Mesenchymal stem cell (in vitro differentiated cells and primary cell): ENCODE measurements around the gene KRT79.

Experiments
- DNase-seq: peaks from one replicate; pipeline ENCODE4 v3.0.0-alpha.2; 2013
- H2AFZ ChIP-seq: one replicate; pipeline ENCODE4 v1.6.1; 2013; ENCODE audit warnings: low read depth, mild to moderate bottlenecking, control low read depth, inconsistent platforms, low read length, moderate library complexity
- H2AK5ac ChIP-seq: 2 replicates; pipeline ENCODE4 v1.6.1; 2013; ENCODE audit warnings: low read length, moderate library complexity, mild to moderate bottlenecking, inconsistent platforms; ENCODE audit not compliant: severe bottlenecking
- H2BK120ac ChIP-seq: one replicate; pipeline ENCODE4 v1.6.1; 2013; ENCODE audit warnings: low read depth, mild to moderate bottlenecking, inconsistent platforms, low read length, moderate library complexity
- H2BK12ac ChIP-seq, 2 experiments: one replicate each; pipeline ENCODE4 v1.6.1; 2013; ENCODE audit warnings: inconsistent platforms in 2 of 2, low read length in 2 of 2, mild to moderate bottlenecking in 2 of 2, moderate library complexity in 2 of 2, control low read depth in 1 of 2
- H2BK15ac ChIP-seq: one replicate; pipeline ENCODE4 v1.6.1; 2013; ENCODE audit warnings: mild to moderate bottlenecking, low read depth, inconsistent platforms; ENCODE audit not compliant: poor library complexity, severe bottlenecking
- H2BK5ac ChIP-seq: 2 replicates; pipeline ENCODE4 v1.6.1; 2013; ENCODE audit warnings: low read depth, mild to moderate bottlenecking, low read length, control low read depth, inconsistent platforms; ENCODE audit not compliant: poor library complexity, severe bottlenecking
- H3K14ac ChIP-seq, 2 experiments: one replicate each; pipeline ENCODE4 v1.6.1; 2013; ENCODE audit warnings: inconsistent platforms in 2 of 2, low read length in 2 of 2, control low read depth in 1 of 2, mild to moderate bottlenecking in 1 of 2, moderate library complexity in 1 of 2
- H3K18ac ChIP-seq, 2 experiments: one replicate each; pipeline ENCODE4 v1.6.1; 2013; ENCODE audit warnings: inconsistent platforms in 2 of 2, low read length in 2 of 2, control low read depth in 1 of 2, low read depth in 1 of 2, mild to moderate bottlenecking in 1 of 2
- H3K23ac ChIP-seq, 2 experiments: one replicate each; pipeline ENCODE4 v1.6.1; 2013; ENCODE audit warnings: inconsistent platforms in 2 of 2, low read length in 2 of 2, mild to moderate bottlenecking in 2 of 2, moderate library complexity in 2 of 2, control low read depth in 1 of 2
- H3K27ac ChIP-seq: 2 replicates; pipeline ENCODE4 v1.5.1; 2013; ENCODE audit warnings: mild to moderate bottlenecking, moderate library complexity, low read length, control low read depth, inconsistent platforms; ENCODE audit not compliant: poor library complexity, severe bottlenecking
- H3K27me3 ChIP-seq, 2 experiments: 2 replicates each; pipeline versions ENCODE4 v1.6.1 to v1.7.0; 2013; ENCODE audit warnings: low read length in 2 of 2, mild to moderate bottlenecking in 2 of 2, moderate library complexity in 2 of 2, control low read depth in 1 of 2, inconsistent platforms in 1 of 2; ENCODE audit not compliant: control insufficient read depth in 1 of 2, insufficient read depth in 1 of 2
- H3K36me3 ChIP-seq, 2 experiments: 2 replicates each; pipeline versions ENCODE4 v1.6.1 to v1.7.0; 2013; ENCODE audit warnings: low read length in 2 of 2, control low read depth in 1 of 2, inconsistent platforms in 1 of 2, low read depth in 1 of 2, mild to moderate bottlenecking in 1 of 2; ENCODE audit not compliant: insufficient read depth in 2 of 2, control insufficient read depth in 1 of 2
- H3K4ac ChIP-seq, 2 experiments: one replicate each; pipeline ENCODE4 v1.6.1; 2013; ENCODE audit warnings: inconsistent platforms in 2 of 2, low read length in 2 of 2, mild to moderate bottlenecking in 2 of 2, moderate library complexity in 2 of 2, control low read depth in 1 of 2, low read depth in 1 of 2
- H3K4me1 ChIP-seq: 2 replicates; pipeline ENCODE4 v1.6.1; 2013; ENCODE audit warnings: low read depth, low read length, control low read depth; ENCODE audit not compliant: control insufficient read depth, insufficient read depth
- H3K4me2 ChIP-seq: 2 replicates; pipeline ENCODE4 v1.6.1; 2013; ENCODE audit warnings: low read length, mild to moderate bottlenecking, inconsistent platforms; ENCODE audit not compliant: poor library complexity, severe bottlenecking
- H3K4me3 ChIP-seq, 2 experiments: 2 replicates each; pipeline versions ENCODE4 v1.5.1 to v1.7.0; 2013; ENCODE audit warnings: low read length in 2 of 2, mild to moderate bottlenecking in 2 of 2, control low read depth in 1 of 2, low read depth in 1 of 2; ENCODE audit not compliant: insufficient read depth in 1 of 2
- H3K79me1 ChIP-seq: replicated peaks from 2 replicates; pipeline ENCODE4 v1.6.1; 2013; ENCODE audit warnings: mild to moderate bottlenecking, control low read depth, low read length, inconsistent platforms; ENCODE audit not compliant: poor library complexity, severe bottlenecking
- H3K9ac ChIP-seq: 2 replicates; pipeline ENCODE4 v1.7.0; 2013; ENCODE audit warnings: mild to moderate bottlenecking, low read length, moderate library complexity
- H3K9me3 ChIP-seq: 2 replicates; pipeline ENCODE4 v1.7.0; 2013; ENCODE audit warnings: mild to moderate bottlenecking, low read length; ENCODE audit not compliant: control insufficient read depth
- H4K8ac ChIP-seq: one replicate; pipeline ENCODE4 v1.6.1; 2013; ENCODE audit warnings: inconsistent platforms, mild to moderate bottlenecking, low read length, moderate library complexity
- H4K91ac ChIP-seq: one replicate; pipeline ENCODE4 v1.6.1; 2013; ENCODE audit warnings: mild to moderate bottlenecking, low read length, inconsistent platforms
- WGBS: methylation state at CpG from one replicate; pipeline ENCODE4 v1.1.7; 2013; ENCODE audit warnings: mixed read lengths; 5-methylcytosine and 5-hydroxymethylcytosine counted together

Gene KRT79

GRCh38 chr12:52861511-52861910, 27.4 kb upstream of the KRT79 start:
- 94% methylated on average over 7 of the region's 7 CpGs for WGBS
- Histone ChIP-seq H2BK15ac (no peak overlapping the region), H3K23ac (no peak overlapping the region), H3K9me3 (no peaks in the 10 kb centered on the region), H3K27me3 (peaks cover 0 to 10% of the 10 kb centered on the region in 2 experiments), H3K4me3 (no peak overlapping the region), H4K8ac (no peak overlapping the region), H2AK5ac (no peak overlapping the region), H3K36me3 (no peaks in the 10 kb centered on the region), H4K91ac (no peak overlapping the region), H3K4me2 (no peak overlapping the region), H3K4me1 (peaks cover 1% of the 10 kb centered on the region), H3K27ac (no peak overlapping the region), H2BK12ac (no peak overlapping the region), H3K9ac (no peak overlapping the region), H2BK5ac (no peak overlapping the region), H3K14ac (no peak overlapping the region), H3K79me1 (no peaks in the 10 kb centered on the region), H3K4ac (no peak overlapping the region), H2AFZ (no peak overlapping the region), H2BK120ac (no peak overlapping the region), H3K18ac (no peak overlapping the region)
- no peak for DNase-seq

- H2BK15ac ChIP-seq: no peak overlapping the region
- no peak overlapping the region for H2BK120ac ChIP-seq
- H3K36me3 ChIP-seq: no peaks in the 10 kb centered on the region
- H3K4me3 ChIP-seq: no peak overlapping the region
- no peak overlapping the region for H2AFZ ChIP-seq
- peaks cover 0 to 10% of the 10 kb centered on the region in 2 experiments for H3K27me3 ChIP-seq
- no peak overlapping the region for H3K18ac ChIP-seq
- 80% methylated on average over 4 of the region's 6 CpGs for WGBS
- H2AK5ac ChIP-seq: no peak overlapping the region
- H2BK5ac ChIP-seq: no peak overlapping the region
- no peak overlapping the region for H2BK12ac ChIP-seq
- H3K4me1 ChIP-seq: peaks cover 1% of the 10 kb centered on the region
- no peak overlapping the region for H4K8ac ChIP-seq
- no peak overlapping the region for H3K4me2 ChIP-seq
- H3K27ac ChIP-seq: no peak overlapping the region
- peak overlapping the region; percentile 49 for H3K9ac ChIP-seq
- H3K23ac ChIP-seq: peak overlapping the region in 1 of 2 experiments; percentile 77
- H3K14ac ChIP-seq: no peak overlapping the region
- no peak overlapping the region for H3K4ac ChIP-seq
- H4K91ac ChIP-seq: no peak overlapping the region
- peak; percentile 49 for DNase-seq
- no peaks in the 10 kb centered on the region for H3K9me3 ChIP-seq
- no peaks in the 10 kb centered on the region for H3K79me1 ChIP-seq
These were observed 26.2 kb upstream of the KRT79 start for GRCh38 chr12:52860102-52860823.

GRCh38 chr12:52857500-52857899, 23.4 kb upstream of the KRT79 start:
- H2AK5ac ChIP-seq: no peak overlapping the region
- no peak overlapping the region for H3K18ac ChIP-seq
- no peak for DNase-seq
- peak overlapping the region; percentile 35 for H4K91ac ChIP-seq
- no peak overlapping the region for H2BK12ac ChIP-seq
- H3K27ac ChIP-seq: no peak overlapping the region
- no peaks in the 10 kb centered on the region for H3K9me3 ChIP-seq
- H3K14ac ChIP-seq: no peak overlapping the region
- no peaks in the 10 kb centered on the region for H3K36me3 ChIP-seq
- H4K8ac ChIP-seq: no peak overlapping the region
- no peak overlapping the region for H3K4ac ChIP-seq
- no peak overlapping the region for H2AFZ ChIP-seq
- H3K79me1 ChIP-seq: no peaks in the 10 kb centered on the region
- H2BK120ac ChIP-seq: no peak overlapping the region
- H3K4me2 ChIP-seq: no peak overlapping the region
- no peak overlapping the region for H2BK5ac ChIP-seq
- H3K4me3 ChIP-seq: no peak overlapping the region
- 87% methylated on average over 3 of the region's 3 CpGs for WGBS
- H3K27me3 ChIP-seq: peaks cover 13 to 23% of the 10 kb centered on the region in 2 experiments
- no peak overlapping the region for H3K23ac ChIP-seq
- no peak overlapping the region for H3K9ac ChIP-seq
- no peak overlapping the region for H2BK15ac ChIP-seq
- H3K4me1 ChIP-seq: no peaks in the 10 kb centered on the region

- Histone ChIP-seq H3K4me3 (no peak overlapping the region), H2BK5ac (no peak overlapping the region), H3K4ac (no peak overlapping the region), H3K9me3 (no peaks in the 10 kb centered on the region), H3K23ac (no peak overlapping the region), H3K4me2 (no peak overlapping the region), H3K79me1 (no peaks in the 10 kb centered on the region), H4K91ac (no peak overlapping the region), H3K9ac (no peak overlapping the region), H2AK5ac (no peak overlapping the region), H3K4me1 (no peaks in the 10 kb centered on the region), H2BK15ac (no peak overlapping the region), H3K27me3 (peaks cover 20 to 30% of the 10 kb centered on the region in 2 experiments), H3K36me3 (no peaks in the 10 kb centered on the region), H2AFZ (no peak overlapping the region), H2BK12ac (no peak overlapping the region), H3K18ac (no peak overlapping the region), H3K14ac (no peak overlapping the region), H2BK120ac (no peak overlapping the region), H3K27ac (no peak overlapping the region), H4K8ac (no peak overlapping the region)
- WGBS: 89% methylated on average over 3 of the region's 3 CpGs
- DNase-seq: no peak
These were observed 22.7 kb upstream of the KRT79 start for GRCh38 chr12:52856787-52857186.
